HepG2 (cell line): Measurements from ENCODE around the gene WDR59. TPM values are rescaled to one million over a fixed set of nuclear protein-coding genes. Genes with fewer than 3 reads are reported as not detected.

ENCODE experiments used
- HNF4G ChIP-seq, 2 experiments: sonication (generic) in 1 of 2; formaldehyde crosslinking in 1 of 2; IDR thresholded peaks; 2 replicates each; pipeline versions ENCODE4 v1.4.0 to v1.6.1; 2011 to 2020; ENCODE audit warnings: borderline replicate concordance in 2 of 2, low read depth in 2 of 2, mild to moderate bottlenecking in 2 of 2, low read length in 1 of 2, missing genetic modification reagents in 1 of 2, moderate library complexity in 1 of 2
- MED8 ChIP-seq: sonication (generic); formaldehyde crosslinking; IDR thresholded peaks from 2 replicates; pipeline ENCODE4 v1.8.1; 2023; ENCODE audit warnings: mild to moderate bottlenecking, missing genetic modification reagents; ENCODE audit not compliant: insufficient replicate concordance
- NFIB ChIP-seq: sonication (generic); formaldehyde crosslinking; IDR thresholded peaks from 2 replicates; pipeline ENCODE4 v1.9.0; 2021; ENCODE audit warnings: missing genetic modification reagents, mild to moderate bottlenecking, borderline replicate concordance
- NR3C1 ChIP-seq: sonication (generic); formaldehyde crosslinking; IDR thresholded peaks from 2 replicates; pipeline ENCODE4 v1.4.0; 2020; ENCODE audit warnings: missing genetic modification reagents
- YEATS4 ChIP-seq: sonication (generic); formaldehyde crosslinking; IDR thresholded peaks from 2 replicates; pipeline ENCODE4 v1.4.0; 2020; ENCODE audit warnings: missing genetic modification reagents, borderline replicate concordance
- ZFX ChIP-seq: sonication (generic); formaldehyde crosslinking; IDR thresholded peaks from 2 replicates; pipeline ENCODE4 v1.4.0; 2020; ENCODE audit warnings: mild to moderate bottlenecking, low read depth, missing genetic modification reagents, moderate library complexity
- ZNF335 ChIP-seq: sonication (generic); formaldehyde crosslinking; IDR thresholded peaks from 2 replicates; pipeline ENCODE4 v1.4.0; 2020; ENCODE audit warnings: missing genetic modification reagents
- ZNF382 ChIP-seq: sonication (generic); formaldehyde crosslinking; IDR thresholded peaks from 2 replicates; pipeline ENCODE4 v1.5.0; 2020; ENCODE audit warnings: missing genetic modification reagents, mild to moderate bottlenecking, borderline replicate concordance
- ZNF501 ChIP-seq: sonication (generic); formaldehyde crosslinking; IDR thresholded peaks from 2 replicates; pipeline ENCODE4 v1.5.1; 2020; ENCODE audit warnings: mild to moderate bottlenecking, moderate library complexity, missing genetic modification reagents
- ZNF83 ChIP-seq: sonication (generic); formaldehyde crosslinking; IDR thresholded peaks from 2 replicates; pipeline ENCODE4 v1.4.0; 2020; ENCODE audit warnings: missing genetic modification reagents, mild to moderate bottlenecking, borderline replicate concordance
- polyA plus RNA-seq, 8 experiments: library from polyadenylated mRNA; depleted of rRNA in 3 of 8; stranded (reverse) in 7 of 8; unstranded in 1 of 8; fragments of >200 nt; fragmentation: Illumina TruSeq in 4 of 8; extraction: Trizol in 4 of 8; gene quantifications; 2 replicates each; pipeline versions ENCODE4 v1.2.1 to v1.2.3, GENCODE V29; 2011 to 2016; ENCODE audit warnings: low read depth in 4 of 8, missing spikeins in 1 of 8, mixed read lengths in 1 of 8; ENCODE audit not compliant: insufficient read depth in 1 of 8
- total RNA-seq, 5 experiments: library from RNA; depleted of rRNA; stranded (reverse); fragments of >200 nt; fragmentation: Illumina TruSeq; extraction: Trizol; gene quantifications; 2 replicates each; pipeline ENCODE4 v1.2.3, GENCODE V29; 2016; ENCODE audit warnings: low read depth in 1 of 5
- TF ChIP-seq, protein P1 (sequence below): IDR thresholded peaks from 2 replicates; pipeline ENCODE4 v1.6.1; 2016
- TF ChIP-seq, protein P2 (sequence below): sonication (generic); formaldehyde crosslinking; IDR thresholded peaks from 2 replicates; pipeline ENCODE4 v1.5.0; 2020; ENCODE audit warnings: missing genetic modification reagents
- TF ChIP-seq, protein P3 (sequence below): sonication (generic); formaldehyde crosslinking; IDR thresholded peaks from 2 replicates; pipeline ENCODE4 v1.8.0; 2022; ENCODE audit warnings: missing genetic modification reagents, mild to moderate bottlenecking, inconsistent platforms, borderline replicate concordance
- TF ChIP-seq, protein P4 (sequence below): sonication (generic); formaldehyde crosslinking; IDR thresholded peaks from 2 replicates; pipeline ENCODE4 v1.4.0; 2020; ENCODE audit warnings: missing genetic modification reagents
- TF ChIP-seq, protein P5 (sequence below): sonication (generic); formaldehyde crosslinking; IDR thresholded peaks from 2 replicates; pipeline ENCODE4 v1.5.1; 2020; ENCODE audit warnings: mild to moderate bottlenecking, missing genetic modification reagents, borderline replicate concordance
- TF ChIP-seq, protein P6 (sequence below): sonication (generic); formaldehyde crosslinking; conservative IDR thresholded peaks from 2 replicates; pipeline ENCODE4 v1.4.0; 2020; ENCODE audit warnings: mild to moderate bottlenecking, missing genetic modification reagents, moderate library complexity

Gene WDR59
- total and polyA plus RNA-seq, 2 of the 13 experiments (the other 11 are each of a cell fraction or from before 2014, with no cell fraction given) = 65.2 to 306 TPM

DNA sequence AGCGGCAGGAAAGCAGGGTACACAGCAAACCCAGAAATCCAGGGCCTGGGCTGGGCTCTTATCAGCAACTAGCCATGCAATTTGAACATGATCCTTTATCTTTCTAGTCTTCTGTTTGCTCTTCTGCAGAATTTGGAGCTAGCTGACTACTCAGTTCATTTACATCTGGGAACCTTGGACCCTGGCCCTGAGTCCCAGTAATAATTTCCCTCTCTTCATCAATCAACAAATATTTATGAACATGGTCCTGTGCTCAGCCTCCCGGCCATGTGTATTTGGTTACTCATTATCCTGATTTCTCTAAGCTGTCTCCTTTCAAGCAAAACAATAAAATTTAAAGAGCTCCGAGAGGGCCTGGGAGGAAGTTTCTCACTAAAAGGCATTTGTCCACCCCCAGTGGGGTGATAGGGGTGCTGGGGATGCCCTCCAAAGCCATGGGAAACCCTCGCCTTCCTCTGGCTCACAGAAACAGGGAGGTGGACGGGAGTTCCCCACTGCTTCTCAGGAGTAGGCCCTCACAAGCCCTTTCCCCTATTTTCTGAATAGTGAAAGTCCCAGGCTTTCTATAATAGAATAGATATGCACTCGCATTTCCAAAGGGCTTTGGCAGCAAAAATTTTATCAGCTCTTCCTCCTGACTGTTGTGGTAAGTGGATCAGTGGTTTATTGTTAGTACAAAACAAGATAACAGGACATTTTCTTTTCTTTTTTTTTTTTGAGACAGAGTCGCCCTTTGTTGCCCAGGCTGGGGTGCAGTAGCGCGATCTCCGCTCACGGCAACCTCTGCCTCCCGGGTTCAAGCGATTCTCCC is 6.9 kb upstream of the WDR59 start (continued):
- TF ChIP-seq, protein P1, sequence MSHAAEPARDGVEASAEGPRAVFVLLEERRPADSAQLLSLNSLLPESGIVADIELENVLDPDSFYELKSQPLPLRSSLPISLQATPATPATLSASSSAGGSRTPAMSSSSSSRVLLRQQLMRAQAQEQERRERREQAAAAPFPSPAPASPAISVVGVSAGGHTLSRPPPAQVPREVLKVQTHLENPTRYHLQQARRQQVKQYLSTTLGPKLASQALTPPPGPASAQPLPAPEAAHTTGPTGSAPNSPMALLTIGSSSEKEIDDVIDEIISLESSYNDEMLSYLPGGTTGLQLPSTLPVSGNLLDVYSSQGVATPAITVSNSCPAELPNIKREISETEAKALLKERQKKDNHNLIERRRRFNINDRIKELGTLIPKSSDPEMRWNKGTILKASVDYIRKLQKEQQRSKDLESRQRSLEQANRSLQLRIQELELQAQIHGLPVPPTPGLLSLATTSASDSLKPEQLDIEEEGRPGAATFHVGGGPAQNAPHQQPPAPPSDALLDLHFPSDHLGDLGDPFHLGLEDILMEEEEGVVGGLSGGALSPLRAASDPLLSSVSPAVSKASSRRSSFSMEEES (CRISPR knock-in tag) = peak; percentile 76; the same call in 1 of the 2 replicates
- TF ChIP-seq NR3C1 (CRISPR knock-in tag) (no peak), MED8 (CRISPR knock-in tag) (peak; percentile 52), ZNF83 (CRISPR knock-in tag) (no peak), ZNF335 (CRISPR knock-in tag) (peak; percentile 43; the same call in 1 of the 2 replicates), ZNF501 (CRISPR knock-in tag) (peak; percentile 16; the same call in 1 of the 2 replicates), HNF4G (IDR thresholded peaks at IDR 0.05; ENCODE audit: borderline replicate concordance, low read depth, low read length) (peak; percentile 91), HNF4G (CRISPR knock-in tag; IDR thresholded peaks at IDR 0.05; ENCODE audit: borderline replicate concordance, low read depth) (peak; percentile 90; the same call in 1 of the 2 replicates), ZNF382 (CRISPR knock-in tag) (no peak), NFIB (CRISPR knock-in tag) (no peak), ZFX (CRISPR knock-in tag) (peak; percentile 78), YEATS4 (CRISPR knock-in tag) (0 out of 2 replicates have a peak, but pooled peaks have one; percentile 59)
- TF ChIP-seq, protein P2, sequence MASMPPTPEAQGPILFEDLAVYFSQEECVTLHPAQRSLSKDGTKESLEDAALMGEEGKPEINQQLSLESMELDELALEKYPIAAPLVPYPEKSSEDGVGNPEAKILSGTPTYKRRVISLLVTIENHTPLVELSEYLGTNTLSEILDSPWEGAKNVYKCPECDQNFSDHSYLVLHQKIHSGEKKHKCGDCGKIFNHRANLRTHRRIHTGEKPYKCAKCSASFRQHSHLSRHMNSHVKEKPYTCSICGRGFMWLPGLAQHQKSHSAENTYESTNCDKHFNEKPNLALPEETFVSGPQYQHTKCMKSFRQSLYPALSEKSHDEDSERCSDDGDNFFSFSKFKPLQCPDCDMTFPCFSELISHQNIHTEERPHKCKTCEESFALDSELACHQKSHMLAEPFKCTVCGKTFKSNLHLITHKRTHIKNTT (CRISPR knock-in tag) = no peak
- TF ChIP-seq, protein P3, sequence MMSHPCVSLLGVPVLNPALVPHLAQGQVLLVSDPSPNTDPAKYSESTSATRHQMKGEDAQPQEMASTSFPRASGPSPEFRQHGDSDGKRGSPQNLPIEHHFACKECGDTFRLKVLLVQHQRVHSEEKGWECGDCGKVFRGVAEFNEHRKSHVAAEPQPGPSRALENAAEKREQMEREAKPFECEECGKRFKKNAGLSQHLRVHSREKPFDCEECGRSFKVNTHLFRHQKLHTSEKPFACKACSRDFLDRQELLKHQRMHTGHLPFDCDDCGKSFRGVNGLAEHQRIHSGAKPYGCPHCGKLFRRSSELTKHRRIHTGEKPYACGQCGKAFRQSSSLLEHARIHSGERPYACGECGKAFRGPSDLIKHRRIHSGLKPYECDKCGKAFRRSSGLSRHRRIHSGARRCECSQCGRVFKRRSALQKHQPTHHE = peak; percentile 81; the same call in 1 of the 2 replicates
- TF ChIP-seq, protein P4, sequence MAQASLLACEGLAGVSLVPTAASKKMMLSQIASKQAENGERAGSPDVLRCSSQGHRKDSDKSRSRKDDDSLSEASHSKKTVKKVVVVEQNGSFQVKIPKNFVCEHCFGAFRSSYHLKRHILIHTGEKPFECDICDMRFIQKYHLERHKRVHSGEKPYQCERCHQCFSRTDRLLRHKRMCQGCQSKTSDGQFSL (CRISPR knock-in tag) = no peak
- TF ChIP-seq, protein P5, sequence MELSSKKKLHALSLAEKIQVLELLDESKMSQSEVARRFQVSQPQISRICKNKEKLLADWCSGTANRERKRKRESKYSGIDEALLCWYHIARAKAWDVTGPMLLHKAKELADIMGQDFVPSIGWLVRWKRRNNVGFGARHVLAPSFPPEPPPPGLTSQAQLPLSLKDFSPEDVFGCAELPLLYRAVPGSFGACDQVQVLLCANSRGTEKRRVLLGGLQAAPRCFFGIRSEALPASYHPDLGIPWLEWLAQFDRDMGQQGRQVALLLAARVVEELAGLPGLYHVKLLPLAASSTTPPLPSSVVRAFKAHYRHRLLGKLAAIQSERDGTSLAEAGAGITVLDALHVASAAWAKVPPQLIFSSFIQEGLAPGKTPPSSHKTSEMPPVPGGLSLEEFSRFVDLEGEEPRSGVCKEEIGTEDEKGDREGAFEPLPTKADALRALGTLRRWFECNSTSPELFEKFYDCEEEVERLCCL (CRISPR knock-in tag) = no peak
- TF ChIP-seq, protein P6, sequence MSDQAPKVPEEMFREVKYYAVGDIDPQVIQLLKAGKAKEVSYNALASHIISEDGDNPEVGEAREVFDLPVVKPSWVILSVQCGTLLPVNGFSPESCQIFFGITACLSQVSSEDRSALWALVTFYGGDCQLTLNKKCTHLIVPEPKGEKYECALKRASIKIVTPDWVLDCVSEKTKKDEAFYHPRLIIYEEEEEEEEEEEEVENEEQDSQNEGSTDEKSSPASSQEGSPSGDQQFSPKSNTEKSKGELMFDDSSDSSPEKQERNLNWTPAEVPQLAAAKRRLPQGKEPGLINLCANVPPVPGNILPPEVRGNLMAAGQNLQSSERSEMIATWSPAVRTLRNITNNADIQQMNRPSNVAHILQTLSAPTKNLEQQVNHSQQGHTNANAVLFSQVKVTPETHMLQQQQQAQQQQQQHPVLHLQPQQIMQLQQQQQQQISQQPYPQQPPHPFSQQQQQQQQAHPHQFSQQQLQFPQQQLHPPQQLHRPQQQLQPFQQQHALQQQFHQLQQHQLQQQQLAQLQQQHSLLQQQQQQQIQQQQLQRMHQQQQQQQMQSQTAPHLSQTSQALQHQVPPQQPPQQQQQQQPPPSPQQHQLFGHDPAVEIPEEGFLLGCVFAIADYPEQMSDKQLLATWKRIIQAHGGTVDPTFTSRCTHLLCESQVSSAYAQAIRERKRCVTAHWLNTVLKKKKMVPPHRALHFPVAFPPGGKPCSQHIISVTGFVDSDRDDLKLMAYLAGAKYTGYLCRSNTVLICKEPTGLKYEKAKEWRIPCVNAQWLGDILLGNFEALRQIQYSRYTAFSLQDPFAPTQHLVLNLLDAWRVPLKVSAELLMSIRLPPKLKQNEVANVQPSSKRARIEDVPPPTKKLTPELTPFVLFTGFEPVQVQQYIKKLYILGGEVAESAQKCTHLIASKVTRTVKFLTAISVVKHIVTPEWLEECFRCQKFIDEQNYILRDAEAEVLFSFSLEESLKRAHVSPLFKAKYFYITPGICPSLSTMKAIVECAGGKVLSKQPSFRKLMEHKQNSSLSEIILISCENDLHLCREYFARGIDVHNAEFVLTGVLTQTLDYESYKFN (CRISPR knock-in tag) = peak; percentile 99
